Peyer's patch (tissue), 4 donors: ENCODE measurements around the gene CCDC74B. TPM values are rescaled to one million over a fixed set of nuclear protein-coding genes. Genes with fewer than 3 reads are reported as not detected.
A peak's percentile ranks its signal among the peaks of the same experiment; 100 is the strongest.
"Not testable (repeated sequence)": the region's sequence is repeated elsewhere in the genome, so short reads cannot be mapped to it uniquely, and the experiment has no call there.

Source experiments
- DNase-seq, 3 donors: peaks; one replicate each; pipeline ENCODE4 v3.0.0-alpha.2; 2017 to 2019
- H3K27ac ChIP-seq, 4 donors: fragments of 200-600 bp; sonication (generic); one replicate each; pipeline ENCODE4 v1.5.1; 2016 to 2019
- H3K27me3 ChIP-seq, 2 donors: fragments of 200-600 bp; sonication (generic); one replicate each; pipeline ENCODE4 v1.5.1; 2019
- H3K36me3 ChIP-seq, 3 donors: fragments of 200-600 bp; sonication (generic); one replicate each; pipeline ENCODE4 v1.5.1; 2016 to 2019
- H3K4me1 ChIP-seq, 4 donors: fragments of 200-600 bp; sonication (generic); one replicate each; pipeline ENCODE4 v1.5.1; 2016 to 2019
- H3K4me3 ChIP-seq, 4 donors: fragments of 200-600 bp; sonication (generic); 1 replicate in 3 of 4; 2 replicates in 1 of 4; pipeline ENCODE4 v1.5.1; 2016 to 2019; ENCODE audit warnings: mild to moderate bottlenecking in 1 of 4
- H3K9me3 ChIP-seq, 4 donors: fragments of 200-600 bp; sonication (generic); one replicate each; pipeline ENCODE4 v1.5.1; 2016 to 2019; ENCODE audit warnings: mild to moderate bottlenecking in 1 of 4
- CTCF ChIP-seq, 6 experiments: fragments of 450-650 bp in 4 of 6; fragments of 200-600 bp in 2 of 6; sonication (generic) in 1 of 6; IDR thresholded peaks; one replicate each; pipeline ENCODE4 v1.5.1; 2017 to 2019; ENCODE audit warnings: antibody characterized with exemption in 6 of 6, mild to moderate bottlenecking in 3 of 6, moderate library complexity in 1 of 6
- POLR2A ChIP-seq, 2 donors: fragments of 450-650 bp; IDR thresholded peaks; one replicate each; pipeline ENCODE4 v1.5.1; 2017; ENCODE audit warnings: antibody characterized with exemption in 2 of 2, mild to moderate bottlenecking in 2 of 2, moderate library complexity in 2 of 2
- small RNA-seq, 2 donors: library from RNA; depleted of rRNA; stranded (forward); fragments of <200 nt; gene quantifications; one replicate each; pipeline ENCODE3, GENCODE V24; 2016
- total RNA-seq, 4 donors: library from RNA; depleted of rRNA; stranded (reverse); fragments of >200 nt; gene quantifications; one replicate each; pipeline ENCODE4 v1.1.0, GENCODE V29; 2016

The CCDC74B gene
- total RNA-seq, 4 donors from 2014 or later = 2.1 to 2.6 TPM; not detected in 2

DNA sequence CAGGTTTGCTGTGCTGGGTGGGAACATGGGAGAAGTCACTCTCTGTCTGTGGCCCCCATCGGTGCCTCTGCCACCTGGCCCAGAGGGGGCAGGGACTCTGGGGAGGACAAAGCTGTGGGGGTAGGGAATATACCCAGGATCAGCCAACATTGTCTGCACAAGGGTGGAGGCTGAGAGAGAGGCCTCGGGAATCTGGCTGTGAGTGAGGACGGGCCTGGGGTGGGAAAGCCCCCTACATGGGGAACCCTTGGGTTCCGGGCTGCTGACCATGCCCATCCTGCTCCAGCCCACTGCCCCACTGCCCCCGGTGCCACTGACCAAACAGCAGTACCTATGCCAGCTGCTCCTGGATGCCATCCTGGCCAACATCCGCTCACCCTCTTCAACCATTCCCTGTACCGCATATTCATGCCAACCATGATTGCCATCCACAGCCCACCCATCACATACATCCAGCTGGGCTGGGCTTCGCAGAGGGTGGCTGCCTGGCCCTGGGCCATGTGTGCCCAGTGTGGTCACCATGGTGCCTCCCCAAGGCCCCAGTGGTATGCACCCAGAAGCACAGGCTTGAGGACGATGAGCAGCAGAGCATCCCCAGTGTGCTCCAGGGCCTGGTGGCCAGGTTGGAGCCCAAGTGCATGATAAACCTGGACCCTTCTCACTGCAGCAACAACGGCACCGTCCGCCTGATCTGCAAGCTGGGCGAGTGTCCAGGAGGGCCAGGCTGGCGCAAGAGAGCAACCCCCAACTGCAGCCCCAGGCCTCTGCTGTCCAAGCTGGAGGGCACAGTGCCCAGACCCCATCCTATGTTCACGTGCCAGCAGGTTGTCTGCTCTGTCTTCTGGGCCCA, 9.0 kb downstream of the CCDC74B start:
- no peaks in the 10 kb centered on the region for H3K36me3 ChIP-seq

GRCh38 chr2:130129120-130129829, 15.6 kb downstream of the CCDC74B start, which contains the start of gene POTEF:
Gene POTEF (minus strand): TSS chr2:130129222. CDS start chr2:130120515, 8,707 bp downstream.
- H3K36me3 ChIP-seq, DNase-seq: not testable (repeated sequence)

More for the DNA sequence above, 9.0 kb downstream of the CCDC74B start:
- H3K9me3 ChIP-seq = no peaks in the 10 kb centered on the region
- H3K4me3 ChIP-seq = no peak overlapping the region
- H3K27ac ChIP-seq = no peak overlapping the region
- no peaks in the 10 kb centered on the region for H3K4me1 ChIP-seq
- no peak for TF ChIP-seq CTCF (IDR thresholded peaks at IDR 0.05)
- TF ChIP-seq POLR2A (IDR thresholded peaks at IDR 0.05) = no peak
- peak in 1 of 3 donors; percentile 26 for DNase-seq
- no peaks in the 10 kb centered on the region for H3K27me3 ChIP-seq

DNA sequence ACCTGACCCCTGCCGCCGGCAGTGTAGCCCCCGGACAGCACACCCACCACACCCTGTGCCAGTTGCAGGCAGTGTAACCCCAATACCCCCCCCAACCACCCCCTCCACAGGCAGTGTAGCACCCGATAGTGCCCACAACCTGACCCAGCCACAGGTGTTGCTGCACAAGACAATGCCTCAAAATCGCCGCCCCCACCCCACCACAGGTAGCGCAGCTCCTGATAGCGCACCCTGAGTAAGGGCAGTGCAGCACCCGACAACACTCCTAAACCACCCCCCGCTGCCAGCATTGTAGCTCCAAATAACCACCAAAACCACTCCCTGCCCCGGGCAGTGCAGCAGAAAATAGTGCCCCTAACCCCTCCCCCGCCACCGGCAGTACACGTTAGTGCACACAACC, 16.4 kb downstream of the CCDC74B start:
- not testable (repeated sequence) for DNase-seq, H3K27me3 ChIP-seq, H3K27ac ChIP-seq, H3K36me3 ChIP-seq, H3K9me3 ChIP-seq, H3K4me3 ChIP-seq, H3K4me1 ChIP-seq

More at GRCh38 chr2:130129120-130129829, 15.6 kb downstream of the CCDC74B start, which contains the start of gene POTEF:
- H3K4me1 ChIP-seq, H3K9me3 ChIP-seq, H3K27me3 ChIP-seq, H3K4me3 ChIP-seq, H3K27ac ChIP-seq: not testable (repeated sequence)

DNA sequence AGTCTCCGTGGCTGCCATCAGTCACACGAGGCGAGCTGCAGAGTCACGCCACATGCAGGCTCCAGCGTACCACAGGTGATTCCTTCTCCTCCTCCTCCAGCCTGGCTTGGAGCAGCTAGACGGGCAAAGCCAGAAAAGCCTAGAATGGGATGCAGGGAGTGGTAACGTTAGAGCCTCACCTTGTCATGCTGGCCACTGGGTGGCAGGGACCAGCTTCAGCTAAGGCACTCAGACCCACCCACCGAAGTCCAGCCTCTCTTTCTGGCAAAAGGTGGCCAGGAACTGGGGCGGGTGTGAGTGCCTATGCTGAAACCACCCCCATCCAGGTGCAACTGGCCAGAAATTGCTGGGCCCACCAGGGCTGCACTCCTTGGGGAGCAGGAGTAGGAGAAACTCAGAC, 17.2 kb downstream of the CCDC74B start:
- not testable (repeated sequence) for H3K36me3 ChIP-seq, H3K4me1 ChIP-seq, H3K4me3 ChIP-seq, H3K27me3 ChIP-seq, DNase-seq, H3K9me3 ChIP-seq, H3K27ac ChIP-seq

DNA sequence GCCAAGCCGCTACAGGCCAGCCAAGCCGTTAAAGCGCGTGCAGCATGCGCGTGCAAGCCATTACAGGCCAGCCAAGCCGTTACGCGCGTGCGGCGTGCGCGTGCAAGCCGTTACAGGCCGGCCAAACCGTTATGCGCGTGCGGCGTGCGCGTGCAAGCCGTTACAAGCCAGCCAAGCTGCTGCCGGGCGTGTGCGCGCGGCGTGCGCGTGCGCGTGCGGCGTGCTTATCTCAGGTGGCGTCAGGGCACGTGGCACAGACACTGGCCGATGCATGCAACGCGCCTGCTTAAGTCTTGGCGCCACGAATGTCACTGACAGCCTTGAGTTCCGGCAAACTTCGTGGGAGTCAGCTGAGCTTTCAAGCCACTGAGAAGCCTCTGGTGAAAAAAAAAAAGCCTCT, 24.0 kb downstream of the CCDC74B start:
- not testable (repeated sequence) for H3K36me3 ChIP-seq, H3K4me3 ChIP-seq, H3K9me3 ChIP-seq, DNase-seq, H3K4me1 ChIP-seq, H3K27ac ChIP-seq, H3K27me3 ChIP-seq

GRCh38 chr2:130102597-130103363, 42.1 kb downstream of the CCDC74B start:
- H3K36me3 ChIP-seq, H3K27me3 ChIP-seq, H3K4me1 ChIP-seq, H3K27ac ChIP-seq, H3K9me3 ChIP-seq, DNase-seq, H3K4me3 ChIP-seq: not testable (repeated sequence)

Small RNAs within 50 kb of the gene (small RNA-seq; reads per million reads assigned to genes)
- gene RNU6-1049P = 0 reads per million in 2 donors

Other genes starting within 250 kb of the CCDC74B start
- gene RAB6C, start 165.4 kb downstream of the CCDC74B start, total RNA-seq = not detected
- gene POTEF, start 15.9 kb downstream of the CCDC74B start, total RNA-seq = under 1 TPM in 1 of 4 donors, not detected in 3; 0.28 TPM
- 10 to 100 TPM; 48.0 to 83.3 (median 60.3) TPM for gene SMPD4, start 36.5 kb upstream of the CCDC74B start, total RNA-seq
- 10 to 100 TPM; 47.0 to 88.6 (median 61.8) TPM for gene MZT2B, start 37.1 kb upstream of the CCDC74B start, total RNA-seq
- not detected for gene TUBA3E, start 53.3 kb upstream of the CCDC74B start, total RNA-seq
- 10 to 100 TPM; 41.9 to 99.9 (median 62.8) TPM for gene IMP4, start 197.8 kb upstream of the CCDC74B start, total RNA-seq
- 100 to 1,000 TPM; 137 to 208 (median 169) TPM for gene PTPN18, start 210.9 kb upstream of the CCDC74B start, total RNA-seq